Umbilical cord (tissue), 2 donors: Measurements from ENCODE around the gene CISH. TPM values are rescaled to one million over a fixed set of nuclear protein-coding genes. Genes with fewer than 3 reads are reported as not detected.
A peak's percentile ranks its signal among the peaks of the same experiment; 100 is the strongest.

Source experiments
- DNase-seq: peaks from one replicate; pipeline ENCODE4 v3.0.0-alpha.2; 2015; ENCODE audit warnings: low spot score
- total RNA-seq: library from RNA; depleted of rRNA; stranded (reverse); fragments of >200 nt; gene quantifications from one replicate; pipeline ENCODE4 v1.2.3, GENCODE V29; 2014; ENCODE audit warnings: low replicate concordance; ENCODE audit not compliant: insufficient read depth

Gene CISH
- total RNA-seq, result 5.5 TPM

DNA sequence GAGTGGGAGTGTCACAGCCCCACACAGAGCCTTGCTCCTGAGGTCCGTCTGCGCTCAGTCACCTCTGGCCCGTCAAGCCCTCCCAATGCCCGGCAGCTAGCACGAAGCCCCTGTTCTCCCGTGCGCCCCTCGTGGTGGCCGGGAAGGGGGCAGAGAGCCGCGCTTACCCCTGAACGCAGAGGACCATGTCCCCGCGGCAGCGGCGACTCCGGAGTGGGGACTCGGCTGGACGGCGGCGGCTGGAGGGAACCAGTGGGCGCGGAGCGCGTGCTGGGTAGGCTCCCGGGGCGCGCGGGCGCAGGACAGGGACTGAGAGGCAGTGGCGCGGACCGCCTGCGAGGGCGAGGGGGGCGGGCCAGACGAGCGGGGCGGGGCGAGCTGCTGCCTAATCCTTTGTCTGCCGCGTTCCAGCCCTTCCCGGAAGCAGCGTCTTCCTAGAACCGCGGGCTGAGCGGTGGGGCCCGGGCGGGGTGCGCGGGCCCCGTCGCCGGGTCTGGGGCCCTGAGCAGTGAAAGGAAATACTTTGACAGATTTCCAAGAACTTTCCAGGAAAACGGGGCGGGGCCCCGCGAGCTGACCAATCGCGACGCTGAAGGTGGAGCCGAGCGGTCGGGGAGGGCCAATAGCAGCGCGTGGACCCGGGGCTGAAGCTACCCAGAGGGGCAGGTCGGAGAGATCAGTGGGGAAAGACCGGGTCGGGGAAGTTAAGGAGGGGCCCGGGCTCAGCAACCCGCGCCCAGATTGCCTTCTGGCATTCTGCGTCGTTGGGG is at the start of gene CISH:
Gene CISH (minus strand): TSS at position 311 of the 770 bp plus-strand sequence. CDS start 124 bp downstream, at position 187.
- peak; percentile 100 for DNase-seq

GRCh38 chr3:50660386-50660785 is 48.8 kb upstream of the CISH start:
- no peak for DNase-seq

DNA sequence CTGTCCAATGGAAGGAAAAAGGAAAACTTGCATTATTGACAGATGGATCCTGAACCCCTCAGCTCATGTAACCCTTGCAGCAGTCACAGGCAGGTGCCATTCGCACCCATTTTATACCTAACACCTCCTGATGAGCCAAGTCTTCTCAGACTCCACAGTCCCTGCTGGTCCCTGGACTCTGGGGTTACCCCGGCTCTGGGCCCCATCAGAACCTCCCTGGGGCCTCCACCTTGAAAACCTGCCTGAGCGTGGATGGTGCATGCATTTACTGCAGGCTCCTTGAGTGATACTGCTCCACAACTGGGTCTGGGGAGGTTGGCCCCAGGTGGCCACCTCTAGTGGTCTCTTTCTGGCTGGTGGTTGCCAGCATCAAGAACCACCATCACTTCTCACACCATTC is 47.3 kb upstream of the CISH start:
- no peak for DNase-seq

DNA sequence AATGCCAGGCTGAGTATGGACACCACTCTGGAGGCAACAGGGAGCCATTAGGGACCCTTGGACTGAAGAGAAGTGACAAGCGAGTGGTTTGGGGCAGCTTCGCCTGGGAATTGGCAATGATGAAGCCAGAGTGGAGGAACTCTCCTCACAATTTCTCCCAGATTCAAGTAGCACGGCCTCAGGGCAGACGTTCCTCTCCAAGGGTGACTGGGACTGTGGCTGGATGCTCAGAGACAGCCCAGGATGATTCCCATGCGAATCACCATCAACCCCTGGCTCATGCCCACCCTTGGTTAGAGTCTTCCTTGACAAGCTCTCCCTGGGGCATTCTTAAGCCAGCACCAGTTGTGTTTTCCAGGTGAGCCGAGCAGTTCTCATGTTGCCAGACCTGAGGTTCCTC is 46.8 kb upstream of the CISH start:
- no peak for DNase-seq

DNA sequence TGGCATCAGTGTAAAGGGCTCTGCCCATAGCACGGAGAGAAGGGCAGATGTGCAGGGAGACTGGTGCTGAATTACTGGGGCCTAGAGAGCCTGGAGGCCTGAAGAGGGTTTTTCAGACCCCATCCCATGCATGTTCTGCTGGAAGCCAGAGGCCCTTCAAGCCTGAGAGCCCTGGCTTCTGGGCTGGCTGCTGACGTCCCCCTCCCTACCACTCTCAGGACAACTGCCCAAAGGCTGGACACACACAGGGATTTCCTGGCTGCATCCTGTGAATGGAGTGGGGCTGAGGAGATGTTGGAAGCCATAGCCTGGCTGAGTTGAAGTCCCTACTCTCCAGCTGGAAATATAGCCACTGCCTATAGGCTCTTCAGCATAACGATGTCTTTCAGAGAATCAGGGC is 46.2 kb upstream of the CISH start:
- no peak for DNase-seq

- no peak for DNase-seq
Observed at GRCh38 chr3:50657407-50657806, 45.8 kb upstream of the CISH start.

- DNase-seq, result no peak
Observed at GRCh38 chr3:50656417-50657195, 45.0 kb upstream of the CISH start.

- DNase-seq, result no peak
Observed at GRCh38 chr3:50655009-50655830, 43.6 kb upstream of the CISH start.

DNA sequence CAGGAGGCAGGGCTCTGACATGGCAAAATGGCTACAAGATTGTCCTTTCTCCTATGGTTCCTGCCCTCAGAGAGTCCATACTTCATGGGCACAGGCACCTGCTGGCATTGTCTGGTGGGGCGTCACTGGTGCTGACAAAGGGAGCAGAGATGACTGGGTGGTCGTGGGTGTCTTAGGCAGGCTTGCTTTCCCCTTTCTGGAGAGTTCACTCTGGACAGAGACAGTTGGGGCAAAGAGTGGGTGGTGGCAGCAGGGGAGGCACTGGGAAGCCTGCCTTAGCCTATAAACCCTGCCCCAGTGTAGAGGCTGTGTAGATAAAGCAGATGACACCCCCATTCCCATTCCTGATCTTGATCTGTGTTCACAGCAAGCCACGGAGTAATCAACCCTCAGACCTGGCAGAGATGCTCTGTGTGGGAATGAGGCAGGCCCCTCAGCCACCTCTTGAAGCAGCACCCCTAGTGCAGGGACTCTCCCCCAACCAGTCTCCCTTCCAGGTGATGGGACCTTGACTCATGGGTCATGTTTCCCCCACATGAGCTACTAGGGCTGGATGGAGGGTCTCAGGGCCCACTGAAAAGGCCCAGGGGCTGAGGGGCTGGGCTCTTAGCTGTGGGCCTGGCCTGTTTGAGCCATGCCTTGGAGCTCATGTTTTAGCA is 42.5 kb upstream of the CISH start:
- no peak for DNase-seq

DNA sequence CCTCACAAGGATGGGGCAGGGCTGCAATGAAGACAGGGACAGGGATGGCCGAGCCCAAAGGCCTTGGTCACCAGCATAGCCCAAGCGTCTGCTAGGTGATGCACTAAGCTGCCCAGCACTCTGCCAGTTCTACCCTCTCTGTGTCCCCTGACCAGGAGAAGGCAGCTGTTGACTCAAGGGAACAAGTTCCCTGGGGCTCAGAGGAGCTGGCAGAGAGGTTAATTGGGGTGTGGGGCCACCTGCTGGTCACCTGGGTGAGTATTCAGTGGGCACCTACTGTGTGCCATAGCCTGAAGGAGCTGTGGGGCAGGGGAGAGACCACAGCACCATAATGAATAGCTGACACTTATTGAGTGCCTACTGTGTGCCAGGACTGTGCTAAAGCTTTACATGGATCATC is 41.1 kb upstream of the CISH start:
- DNase-seq, result no peak

DNA sequence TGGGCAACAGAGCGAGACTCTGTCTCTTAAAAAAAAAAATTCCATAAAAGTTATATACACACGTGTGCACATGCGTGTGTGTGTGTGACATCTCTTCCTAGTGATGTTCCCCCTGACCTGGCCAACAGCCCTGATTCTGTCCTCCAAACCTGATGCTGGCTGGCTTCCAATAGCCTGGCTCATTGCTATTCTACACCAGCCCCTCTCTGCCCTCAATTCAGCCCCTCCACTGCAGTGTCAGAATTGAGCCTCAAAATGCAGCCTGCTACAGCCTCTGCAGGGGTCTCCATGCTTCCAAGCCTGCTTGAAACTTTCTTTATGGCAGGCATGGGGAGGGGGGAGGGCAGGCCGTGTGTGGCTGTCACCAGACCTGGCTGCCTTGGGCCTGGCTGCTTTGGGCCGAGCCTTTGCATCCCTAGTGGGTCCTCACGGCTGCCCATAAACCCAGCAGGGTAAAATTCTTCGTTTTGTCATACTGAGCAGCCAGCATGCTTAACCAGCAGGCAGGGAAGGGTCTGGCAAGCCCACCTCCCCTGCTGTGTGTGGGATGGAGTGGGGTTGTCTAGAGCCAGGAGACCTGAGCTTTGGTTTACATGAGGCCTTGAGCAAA is 40.5 kb upstream of the CISH start:
- DNase-seq, result no peak

DNA sequence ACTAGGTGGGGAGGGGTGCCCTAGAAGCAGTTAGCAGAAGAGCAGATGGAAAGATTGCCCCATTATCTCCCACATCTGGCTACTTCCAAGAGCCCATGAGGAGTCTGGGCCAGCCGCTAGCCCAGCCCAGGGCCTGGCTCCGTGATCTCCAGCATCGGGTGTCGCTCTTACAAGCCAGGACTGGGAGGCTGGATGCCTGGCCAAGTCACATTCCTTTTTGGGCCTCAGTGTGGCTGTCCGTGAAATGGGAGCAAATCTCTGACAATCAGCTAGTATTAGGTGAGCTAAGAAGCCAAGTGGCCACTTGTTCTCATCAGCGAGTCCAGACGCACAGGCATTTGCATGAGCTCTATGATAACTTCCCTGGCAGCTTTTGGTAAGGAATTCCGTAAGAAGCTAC is 39.9 kb upstream of the CISH start:
- DNase-seq, result no peak

GRCh38 chr3:50650018-50650417 is 38.4 kb upstream of the CISH start:
- DNase-seq, result no peak

- DNase-seq, result no peak
Observed at GRCh38 chr3:50649451-50649931, 37.9 kb upstream of the CISH start.

GRCh38 chr3:50648944-50649343 is 37.4 kb upstream of the CISH start:
- no peak for DNase-seq

- no peak for DNase-seq
Observed at GRCh38 chr3:50648313-50648712, 36.7 kb upstream of the CISH start.

- DNase-seq, result no peak
Observed at GRCh38 chr3:50645378-50645777, 33.8 kb upstream of the CISH start.

DNA sequence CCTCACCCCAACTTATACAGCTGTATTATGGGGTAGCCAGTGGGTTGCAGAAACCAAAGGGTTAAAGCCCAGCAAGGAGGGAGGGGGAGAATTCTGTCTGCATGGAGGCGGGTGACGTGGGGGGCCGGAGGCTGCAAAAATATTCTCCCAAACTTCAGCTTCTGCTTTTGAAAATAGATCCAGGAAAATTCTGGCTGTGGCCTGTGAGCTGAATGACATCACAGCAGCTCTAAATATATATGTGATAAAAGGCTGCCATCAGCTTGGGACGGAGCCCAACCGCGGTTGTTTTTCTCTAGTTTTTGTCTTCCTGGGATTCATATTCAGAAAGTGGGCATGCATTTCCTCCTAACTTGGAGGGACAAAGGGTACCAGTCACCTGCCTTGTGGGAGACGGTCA is 33.0 kb upstream of the CISH start:
- peak; percentile 32 for DNase-seq

DNA sequence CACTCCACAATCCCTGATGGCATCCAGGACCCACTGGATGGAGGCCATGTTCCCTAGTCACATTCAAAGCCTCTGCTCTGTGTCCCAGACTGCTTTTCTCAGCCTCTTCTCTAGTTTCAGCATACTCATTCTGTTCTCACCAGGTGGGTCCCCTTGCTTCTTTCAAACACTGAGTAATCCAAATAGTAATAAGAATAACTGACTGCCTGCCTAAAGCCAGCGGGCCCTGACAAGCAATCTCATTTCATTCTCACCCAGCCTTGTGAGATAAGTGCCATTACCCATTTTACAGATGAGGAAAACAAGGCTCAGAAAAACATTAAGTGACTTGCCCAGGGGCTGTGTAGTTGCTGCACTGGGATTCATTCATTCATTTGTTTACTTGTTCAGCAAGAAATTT is 30.8 kb upstream of the CISH start:
- DNase-seq, result no peak

GRCh38 chr3:50639055-50639494 is 27.5 kb upstream of the CISH start:
- DNase-seq, result no peak

DNA sequence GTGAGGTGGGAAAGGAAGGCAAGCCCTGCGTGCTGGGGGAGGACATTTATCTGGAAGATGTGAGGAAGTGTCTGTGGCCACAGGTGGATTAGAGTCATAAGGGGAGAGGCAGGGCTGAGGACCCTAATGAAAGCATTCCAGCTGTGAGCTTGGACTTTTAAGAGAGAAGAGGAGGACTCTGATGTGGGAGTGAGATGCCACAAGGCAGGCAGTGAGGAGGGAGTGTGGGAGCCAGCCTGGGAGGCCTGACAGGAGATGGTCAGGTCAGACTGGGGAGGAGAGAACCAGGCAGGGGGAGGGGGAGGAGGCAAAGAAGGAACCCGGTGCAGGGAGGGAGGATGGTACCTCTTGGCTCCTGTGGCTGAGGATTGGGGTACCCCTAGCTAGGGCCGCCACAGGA is 26.4 kb upstream of the CISH start:
- no peak for DNase-seq
